HepG2 (cell line): ENCODE results near the gene MED25. TPM values are rescaled to one million over a fixed set of nuclear protein-coding genes. Genes with fewer than 3 reads are reported as not detected.
A peak's percentile ranks its signal among the peaks of the same experiment; 100 is the strongest.

Experiments
- ATAC-seq: fragments of 200-7000 bp; cut with Tn5 transposase; 3 replicates; pipeline ENCODE4 v1.9.1; 2020; ENCODE audit warnings: mild to moderate bottlenecking, moderate library complexity
- BruUV-seq: library from RNA; stranded (reverse); fragments of 400-500 nt; replicated peaks from 2 replicates; lab custom pipeline; 2021; lab: Mats Ljungman, UMichigan
- CTCF ChIA-PET: fragments of 300-600 bp; formaldehyde crosslinking; extraction: SDS; loops from one replicate; lab custom pipeline; 2021; ENCODE audit warnings: low total read pairs, inconsistent platforms, low intra/inter-chr PET ratio; lab: Yijun Ruan, JAX
- POLR2A ChIA-PET: fragments of 350-600 bp; sonication (Branson Sonifier 250); formaldehyde crosslinking; loops from one replicate; lab custom pipeline; 2020; ENCODE audit warnings: antibody characterized with exemption, inconsistent platforms; lab: Yijun Ruan, JAX
- DNase-seq: peaks from one replicate; pipeline ENCODE4 v3.0.0-alpha.2; 2015; ENCODE audit warnings: low spot score
- FAIRE-seq: peaks from 3 replicates; lab custom pipeline; 2011; peaks lifted over from hg19 to GRCh38; lab: Jason Lieb, UNC
- H2AFZ ChIP-seq: one replicate; pipeline ENCODE4 v1.6.1; 2011; ENCODE audit warnings: low read length, inconsistent platforms
- H3K27ac ChIP-seq: fragments of 300-600 bp; 3 replicates; pipeline ENCODE4 v1.8.0; 2011; ENCODE audit warnings: mixed run types, mild to moderate bottlenecking, mixed read lengths, low read length, inconsistent platforms; ENCODE audit not compliant: insufficient read depth; ENCODE audit errors: extremely low read length
- H3K27me3 ChIP-seq, 2 experiments: fragments of 200-600 bp in 1 of 2; 2 replicates in 1 of 2; 3 replicates in 1 of 2; pipeline versions ENCODE4 v1.6.0 to v1.8.0; 2011; ENCODE audit warnings: low read length in 2 of 2, mild to moderate bottlenecking in 2 of 2, moderate library complexity in 2 of 2, inconsistent platforms in 1 of 2; ENCODE audit not compliant: insufficient read depth in 2 of 2, control insufficient read depth in 1 of 2
- H3K36me3 ChIP-seq, 2 experiments: fragments of 200-600 bp in 1 of 2; replicated peaks in 1 of 2; 2 replicates in 1 of 2; 3 replicates in 1 of 2; pipeline versions ENCODE4 v1.5.1 to v1.8.0; 2011; ENCODE audit warnings: low read length in 2 of 2, inconsistent platforms in 1 of 2; ENCODE audit not compliant: insufficient read depth in 2 of 2, control insufficient read depth in 1 of 2
- H3K4me1 ChIP-seq: 2 replicates; pipeline ENCODE4 v1.5.1; 2012; ENCODE audit warnings: low read length, inconsistent platforms; ENCODE audit not compliant: insufficient read depth
- H3K4me2 ChIP-seq: 2 replicates; pipeline ENCODE4 v1.6.0; 2011; ENCODE audit warnings: low read depth, low read length, inconsistent platforms
- H3K4me3 ChIP-seq, 3 experiments: fragments of 200-600 bp in 1 of 3; sonication (generic), shearing (Covaris generic) in 1 of 3; replicated peaks in 1 of 3; 2 replicates each; pipeline ENCODE4 v1.5.1; 2011 to 2016; ENCODE audit warnings: low read length in 3 of 3, inconsistent platforms in 2 of 3, low read depth in 2 of 3, mild to moderate bottlenecking in 2 of 3, control low read depth in 1 of 3, mixed read lengths in 1 of 3; ENCODE audit not compliant: insufficient read depth in 1 of 3
- H3K79me2 ChIP-seq: one replicate; pipeline ENCODE4 v1.6.1; 2011; ENCODE audit warnings: low read length, inconsistent platforms; ENCODE audit not compliant: insufficient read depth
- H3K9ac ChIP-seq: 2 replicates; pipeline ENCODE4 v1.6.0; 2011; ENCODE audit warnings: mild to moderate bottlenecking, low read depth, low read length, inconsistent platforms; ENCODE audit not compliant: insufficient read depth
- H3K9me3 ChIP-seq: 2 replicates; pipeline ENCODE4 v1.5.1; 2012; ENCODE audit warnings: mild to moderate bottlenecking, low read length
- H4K20me1 ChIP-seq: 2 replicates; pipeline ENCODE4 v1.6.0; 2011; ENCODE audit warnings: inconsistent platforms, mild to moderate bottlenecking, low read length, moderate library complexity; ENCODE audit not compliant: insufficient read depth
- AGO1 ChIP-seq: fragments of 200-400 bp; formaldehyde crosslinking; IDR thresholded peaks from 2 replicates; pipeline ENCODE4 v1.6.1; 2017; ENCODE audit warnings: mild to moderate bottlenecking, low read depth, low read length, moderate library complexity; ENCODE audit not compliant: poor library complexity, severe bottlenecking
- AGO2 ChIP-seq: fragments of 200-400 bp; formaldehyde crosslinking; optimal IDR thresholded peaks from 2 replicates; pipeline ENCODE3; 2017; ENCODE audit warnings: mild to moderate bottlenecking, low read depth, low read length, moderate library complexity
- BATF2 ChIP-seq: sonication (generic); formaldehyde crosslinking; IDR thresholded peaks from 2 replicates; pipeline ENCODE4 v1.8.0; 2022; ENCODE audit warnings: mild to moderate bottlenecking, missing genetic modification reagents, moderate library complexity
- HNF4A ChIP-seq: sonication (generic); formaldehyde crosslinking; IDR thresholded peaks from 2 replicates; pipeline ENCODE4 v1.4.0; 2020; ENCODE audit warnings: missing genetic modification reagents
- JARID2 ChIP-seq: sonication (generic); formaldehyde crosslinking; IDR thresholded peaks from 2 replicates; pipeline ENCODE4 v1.8.1; 2023; ENCODE audit warnings: missing genetic modification reagents, inconsistent platforms; ENCODE audit not compliant: insufficient replicate concordance
- KMT2A ChIP-seq: sonication (generic); formaldehyde crosslinking; IDR thresholded peaks from 2 replicates; pipeline ENCODE4 v1.4.0; 2020; ENCODE audit warnings: missing genetic modification reagents
- NCOR1 ChIP-seq: fragments of 200-600 bp; sonication (generic); IDR thresholded peaks from 2 replicates; pipeline ENCODE4 v1.7.0; 2017; ENCODE audit warnings: antibody characterized with exemption, low read length, borderline replicate concordance
- NFIC ChIP-seq: IDR thresholded peaks from 2 replicates; pipeline ENCODE4 v1.6.1; 2012; ENCODE audit warnings: mild to moderate bottlenecking, low read length, inconsistent platforms
- POLR2A ChIP-seq, 2 experiments: IDR thresholded peaks; 2 replicates each; pipeline ENCODE4 v1.6.1; 2011; ENCODE audit warnings: low read depth in 2 of 2, low read length in 2 of 2, mild to moderate bottlenecking in 1 of 2, moderate library complexity in 1 of 2; ENCODE audit not compliant: insufficient read depth in 1 of 2
- POLR2AphosphoS5 ChIP-seq: IDR thresholded peaks from 2 replicates; pipeline ENCODE4 v1.6.1; 2012; ENCODE audit warnings: low read depth, low read length
- POLR2G ChIP-seq: fragments of 200-400 bp; formaldehyde crosslinking; IDR thresholded peaks from 2 replicates; pipeline ENCODE4 v1.6.1; 2018; ENCODE audit warnings: mild to moderate bottlenecking, low read depth, low read length, moderate library complexity
- RBFOX2 ChIP-seq: fragments of 200-400 bp; formaldehyde crosslinking; IDR thresholded peaks from 2 replicates; pipeline ENCODE4 v1.6.1; 2017; ENCODE audit warnings: low read depth, mild to moderate bottlenecking, low read length
- RBM39 ChIP-seq: fragments of 200-400 bp; formaldehyde crosslinking; IDR thresholded peaks from one replicate; pipeline ENCODE4 v1.6.1; 2018; ENCODE audit warnings: antibody characterized with exemption, mild to moderate bottlenecking, low read depth, low read length; ENCODE audit not compliant: poor library complexity, severe bottlenecking
- RFX5 ChIP-seq: IDR thresholded peaks from 2 replicates; pipeline ENCODE4 v1.6.1; 2011; ENCODE audit warnings: low read depth, low read length, improper control_type of control experiment
- ZNF335 ChIP-seq: sonication (generic); formaldehyde crosslinking; IDR thresholded peaks from 2 replicates; pipeline ENCODE4 v1.4.0; 2020; ENCODE audit warnings: missing genetic modification reagents
- WGBS: methylation state at CpG from one replicate; pipeline ENCODE4 v1.1.6; 2017; ENCODE audit warnings: low lambda C conversion rate; 5-methylcytosine and 5-hydroxymethylcytosine counted together
- in situ Hi-C: cut with HindIII; loops from 2 replicates; pipeline ENCODE4 v1.10.0; 2017; ENCODE audit warnings: low pct_unique_long_range_greater_than_20kb; ENCODE audit not compliant: extremely low pct_ligation_motif_present
- intact Hi-C: fragments of 100-400 bp; cut with micrococcal nuclease; formaldehyde crosslinking; loops from one replicate; pipeline ENCODE4 v1.10.0; 2022; ENCODE audit not compliant: unreplicated experiment
- polyA plus RNA-seq, 8 experiments: library from polyadenylated mRNA; depleted of rRNA in 3 of 8; stranded (reverse) in 7 of 8; unstranded in 1 of 8; fragments of >200 nt; fragmentation: Illumina TruSeq in 4 of 8; extraction: Trizol in 4 of 8; gene quantifications; 2 replicates each; pipeline versions ENCODE4 v1.2.1 to v1.2.3, GENCODE V29; 2011 to 2016; ENCODE audit warnings: low read depth in 4 of 8, missing spikeins in 1 of 8, mixed read lengths in 1 of 8; ENCODE audit not compliant: insufficient read depth in 1 of 8
- total RNA-seq, 5 experiments: library from RNA; depleted of rRNA; stranded (reverse); fragments of >200 nt; fragmentation: Illumina TruSeq; extraction: Trizol; gene quantifications; 2 replicates each; pipeline ENCODE4 v1.2.3, GENCODE V29; 2016; ENCODE audit warnings: low read depth in 1 of 5
- TF ChIP-seq, protein P1 (sequence below): sonication (generic); formaldehyde crosslinking; IDR thresholded peaks from 2 replicates; pipeline ENCODE4 v1.8.1; 2023; ENCODE audit warnings: mild to moderate bottlenecking, missing genetic modification reagents
- TF ChIP-seq, protein P2 (sequence below): sonication (generic); formaldehyde crosslinking; IDR thresholded peaks from 2 replicates; pipeline ENCODE4 v1.8.1; 2023; ENCODE audit warnings: mild to moderate bottlenecking, missing genetic modification reagents

The MED25 gene
- total and polyA plus RNA-seq, 2 of the 13 experiments (the other 11 are each of a cell fraction or from before 2014, with no cell fraction given): 11.1 to 15.1 TPM

- H3K27me3 ChIP-seq: no peaks in the 10 kb centered on the region
- DNase-seq: no peak
- no peak overlapping the region for H3K4me2 ChIP-seq
- TF ChIP-seq AGO1: peak; percentile 2
- TF ChIP-seq NFIC: no peak
- peak; percentile 13 for TF ChIP-seq POLR2AphosphoS5
- no peak for TF ChIP-seq NCOR1
- TF ChIP-seq KMT2A (CRISPR knock-in tag): no peak
- TF ChIP-seq RFX5: no peak
- peak; percentile 16; the same call in 1 of the 2 replicates for TF ChIP-seq POLR2G
- no peak for TF ChIP-seq JARID2 (CRISPR knock-in tag)
- peak; percentile 51 for TF ChIP-seq AGO2
- TF ChIP-seq RBFOX2: peak; percentile 81
- no peak for TF ChIP-seq BATF2 (CRISPR knock-in tag)
- TF ChIP-seq, protein P1, sequence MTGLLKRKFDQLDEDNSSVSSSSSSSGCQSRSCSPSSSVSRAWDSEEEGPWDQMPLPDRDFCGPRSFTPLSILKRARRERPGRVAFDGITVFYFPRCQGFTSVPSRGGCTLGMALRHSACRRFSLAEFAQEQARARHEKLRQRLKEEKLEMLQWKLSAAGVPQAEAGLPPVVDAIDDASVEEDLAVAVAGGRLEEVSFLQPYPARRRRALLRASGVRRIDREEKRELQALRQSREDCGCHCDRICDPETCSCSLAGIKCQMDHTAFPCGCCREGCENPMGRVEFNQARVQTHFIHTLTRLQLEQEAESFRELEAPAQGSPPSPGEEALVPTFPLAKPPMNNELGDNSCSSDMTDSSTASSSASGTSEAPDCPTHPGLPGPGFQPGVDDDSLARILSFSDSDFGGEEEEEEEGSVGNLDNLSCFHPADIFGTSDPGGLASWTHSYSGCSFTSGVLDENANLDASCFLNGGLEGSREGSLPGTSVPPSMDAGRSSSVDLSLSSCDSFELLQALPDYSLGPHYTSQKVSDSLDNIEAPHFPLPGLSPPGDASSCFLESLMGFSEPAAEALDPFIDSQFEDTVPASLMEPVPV (CRISPR knock-in tag): no peak
- TF ChIP-seq HNF4A: no peak
- peak; percentile 75 for TF ChIP-seq RBM39
- TF ChIP-seq ZNF335 (CRISPR knock-in tag): no peak
- peak in 1 of 2 experiments; percentile 52; a peak in 2 of 4 replicates for TF ChIP-seq POLR2A (IDR thresholded peaks at IDR 0.05; ENCODE audit: insufficient read depth in 1 of 2, low read depth in 2 of 2, low read length in 2 of 2)
- TF ChIP-seq, protein P2, sequence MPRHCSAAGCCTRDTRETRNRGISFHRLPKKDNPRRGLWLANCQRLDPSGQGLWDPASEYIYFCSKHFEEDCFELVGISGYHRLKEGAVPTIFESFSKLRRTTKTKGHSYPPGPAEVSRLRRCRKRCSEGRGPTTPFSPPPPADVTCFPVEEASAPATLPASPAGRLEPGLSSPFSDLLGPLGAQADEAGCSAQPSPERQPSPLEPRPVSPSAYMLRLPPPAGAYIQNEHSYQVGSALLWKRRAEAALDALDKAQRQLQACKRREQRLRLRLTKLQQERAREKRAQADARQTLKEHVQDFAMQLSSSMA (CRISPR knock-in tag): no peak
- intact Hi-C loops: no loop called here
- 94% methylated on average over 13 of the region's 37 CpGs for WGBS
- no peak overlapping the region for H2AFZ ChIP-seq
- no TSS peak for BruUV-seq
- in situ Hi-C loops: no loop called here
- peaks cover 6% of the 10 kb centered on the region; the same call in 1 of the 2 replicates for H3K4me1 ChIP-seq
- no peak overlapping the region for H3K27ac ChIP-seq
- peaks cover 37 to 70% of the 10 kb centered on the region in 2 experiments for H3K36me3 ChIP-seq
- H4K20me1 ChIP-seq: peaks cover 8% of the 10 kb centered on the region
- ChIA-PET CTCF (no interaction called here), POLR2A (interaction anchor here (1.1 to 1.8 kb wide), 3 partner anchors 11 to 48 kb away, joined by 4 to 6 read pairs (median 5); partner anchors contain the start of gene AKT1S1)
- H3K4me3 ChIP-seq: no peak overlapping the region
- ATAC-seq: no peak
- FAIRE-seq: no peak
- peaks cover 10% of the 10 kb centered on the region for H3K79me2 ChIP-seq
- no peaks in the 10 kb centered on the region for H3K9me3 ChIP-seq
- no peak overlapping the region for H3K9ac ChIP-seq
Observed at GRCh38 chr19:49858088-49858985, 40.2 kb downstream of the MED25 start.
